ENCODE results near the gene KIF21B.

KIF21B gene

GRCh38 chr1:200960236-200960947 is 63.1 kb downstream of the KIF21B start:
- no peak for TF ChIP-seq SIN3A (IDR thresholded peaks at IDR 0.05; ENCODE audit: borderline replicate concordance, insufficient read depth, low read length)
- no peak for TF ChIP-seq FOXP2 (optimal IDR thresholded peaks at IDR 0.05; ENCODE audit: borderline replicate concordance, extremely low read depth, extremely low read length, insufficient read depth)
- TF ChIP-seq REST (IDR thresholded peaks at IDR 0.05; ENCODE audit: insufficient read depth in 1 of 2, low read depth in 2 of 2, low read length in 2 of 2): no peak
- no peak for TF ChIP-seq TAF1 (IDR thresholded peaks at IDR 0.05; ENCODE audit: borderline replicate concordance, insufficient read depth, low read length)
- no peak for TF ChIP-seq POLR2AphosphoS5 (IDR thresholded peaks at IDR 0.05; ENCODE audit: low read depth, low read length)

- TF ChIP-seq SIN3A (IDR thresholded peaks at IDR 0.05; ENCODE audit: borderline replicate concordance, insufficient read depth, low read length) (no peak), FOXP2 (optimal IDR thresholded peaks at IDR 0.05; ENCODE audit: borderline replicate concordance, extremely low read depth, extremely low read length, insufficient read depth) (no peak), POLR2AphosphoS5 (IDR thresholded peaks at IDR 0.05; ENCODE audit: low read depth, low read length) (no peak), REST (IDR thresholded peaks at IDR 0.05; ENCODE audit: insufficient read depth in 1 of 2, low read depth in 2 of 2, low read length in 2 of 2) (no peak), TAF1 (IDR thresholded peaks at IDR 0.05; ENCODE audit: borderline replicate concordance, insufficient read depth, low read length) (no peak)
Measured at GRCh38 chr1:200959411-200959921, 64.0 kb downstream of the KIF21B start.

- TF ChIP-seq FOXP2 (optimal IDR thresholded peaks at IDR 0.05; ENCODE audit: borderline replicate concordance, extremely low read depth, extremely low read length, insufficient read depth) (no peak), POLR2AphosphoS5 (IDR thresholded peaks at IDR 0.05; ENCODE audit: low read depth, low read length) (no peak), REST (IDR thresholded peaks at IDR 0.05; ENCODE audit: insufficient read depth in 1 of 2, low read depth in 2 of 2, low read length in 2 of 2) (no peak), SIN3A (IDR thresholded peaks at IDR 0.05; ENCODE audit: borderline replicate concordance, insufficient read depth, low read length) (no peak), TAF1 (IDR thresholded peaks at IDR 0.05; ENCODE audit: borderline replicate concordance, insufficient read depth, low read length) (no peak)
Measured at GRCh38 chr1:200958597-200958996, 64.9 kb downstream of the KIF21B start.

GRCh38 chr1:200954434-200954833 is 69.1 kb downstream of the KIF21B start:
- TF ChIP-seq REST (IDR thresholded peaks at IDR 0.05; ENCODE audit: insufficient read depth in 1 of 2, low read depth in 2 of 2, low read length in 2 of 2) (no peak), SIN3A (IDR thresholded peaks at IDR 0.05; ENCODE audit: borderline replicate concordance, insufficient read depth, low read length) (no peak), TAF1 (IDR thresholded peaks at IDR 0.05; ENCODE audit: borderline replicate concordance, insufficient read depth, low read length) (no peak), POLR2AphosphoS5 (IDR thresholded peaks at IDR 0.05; ENCODE audit: low read depth, low read length) (no peak), FOXP2 (optimal IDR thresholded peaks at IDR 0.05; ENCODE audit: borderline replicate concordance, extremely low read depth, extremely low read length, insufficient read depth) (no peak)

Data from PFSK-1 (cell line).